BJ (cell line): Measurements from ENCODE around the gene DIS3L2. TPM values are rescaled to one million over a fixed set of nuclear protein-coding genes. Genes with fewer than 3 reads are reported as not detected.

Source experiments
- CTCF ChIA-PET: fragments of 350-600 bp; formaldehyde crosslinking; extraction: SDS; loops from one replicate; lab custom pipeline; 2021; ENCODE audit warnings: antibody characterized with exemption, inconsistent platforms; lab: Yijun Ruan, JAX
- POLR2A ChIA-PET: fragments of 300-600 bp; sonication (Branson Sonifier 250); formaldehyde crosslinking; extraction: SDS; loops from one replicate; lab custom pipeline; 2021; ENCODE audit warnings: antibody characterized with exemption; lab: Charles Lee
- DNase-seq: peaks from one replicate; pipeline ENCODE4 v3.0.0-alpha.2; 2011; ENCODE audit warnings: low read depth
- H3K27me3 ChIP-seq: 2 replicates; pipeline ENCODE4 v1.6.0; 2011; ENCODE audit warnings: low read length; ENCODE audit not compliant: control insufficient read depth, insufficient read depth
- H3K36me3 ChIP-seq: 2 replicates; pipeline ENCODE4 v1.5.1; 2011; ENCODE audit warnings: low read length; ENCODE audit not compliant: control insufficient read depth, insufficient read depth
- H3K4me3 ChIP-seq: 2 replicates; pipeline ENCODE4 v1.5.1; 2011; ENCODE audit warnings: low read depth, mild to moderate bottlenecking, control low read depth, low read length
- polyA plus RNA-seq: library from polyadenylated mRNA; depleted of rRNA; stranded (reverse); fragments of >200 nt; gene quantifications from 2 replicates; pipeline ENCODE4 v1.2.3, GENCODE V29; 2011
- TF ChIP-seq, protein P1 (sequence below): IDR thresholded peaks from 2 replicates; pipeline ENCODE4 v1.5.1; 2011; ENCODE audit warnings: low read depth, mild to moderate bottlenecking, control low read depth, inconsistent platforms, low read length, moderate library complexity; ENCODE audit not compliant: insufficient read depth

The DIS3L2 gene
- polyA plus RNA-seq, 1 experiment, result 12.4 TPM

DNA sequence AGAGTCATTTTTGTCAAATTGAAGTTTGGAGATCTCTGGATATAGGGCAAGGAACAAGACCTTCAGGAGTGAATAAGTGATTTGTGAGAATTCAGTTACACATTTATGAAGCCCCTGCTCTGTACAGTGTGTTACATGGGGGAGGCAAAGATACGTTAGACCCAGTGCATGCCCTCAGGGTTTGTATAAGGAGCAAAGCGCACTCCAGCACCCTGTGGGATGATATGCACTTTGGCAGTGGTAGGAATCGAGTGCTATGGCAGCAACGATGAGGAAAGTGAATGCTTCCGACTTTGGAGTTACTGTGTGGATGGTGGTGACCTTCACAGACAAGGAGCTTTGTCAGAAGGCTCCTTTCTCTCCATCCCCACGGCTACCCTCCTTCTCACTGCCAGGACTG, 342.7 kb downstream of the DIS3L2 start:
- no peak overlapping the region for H3K4me3 ChIP-seq
- TF ChIP-seq, protein P1, sequence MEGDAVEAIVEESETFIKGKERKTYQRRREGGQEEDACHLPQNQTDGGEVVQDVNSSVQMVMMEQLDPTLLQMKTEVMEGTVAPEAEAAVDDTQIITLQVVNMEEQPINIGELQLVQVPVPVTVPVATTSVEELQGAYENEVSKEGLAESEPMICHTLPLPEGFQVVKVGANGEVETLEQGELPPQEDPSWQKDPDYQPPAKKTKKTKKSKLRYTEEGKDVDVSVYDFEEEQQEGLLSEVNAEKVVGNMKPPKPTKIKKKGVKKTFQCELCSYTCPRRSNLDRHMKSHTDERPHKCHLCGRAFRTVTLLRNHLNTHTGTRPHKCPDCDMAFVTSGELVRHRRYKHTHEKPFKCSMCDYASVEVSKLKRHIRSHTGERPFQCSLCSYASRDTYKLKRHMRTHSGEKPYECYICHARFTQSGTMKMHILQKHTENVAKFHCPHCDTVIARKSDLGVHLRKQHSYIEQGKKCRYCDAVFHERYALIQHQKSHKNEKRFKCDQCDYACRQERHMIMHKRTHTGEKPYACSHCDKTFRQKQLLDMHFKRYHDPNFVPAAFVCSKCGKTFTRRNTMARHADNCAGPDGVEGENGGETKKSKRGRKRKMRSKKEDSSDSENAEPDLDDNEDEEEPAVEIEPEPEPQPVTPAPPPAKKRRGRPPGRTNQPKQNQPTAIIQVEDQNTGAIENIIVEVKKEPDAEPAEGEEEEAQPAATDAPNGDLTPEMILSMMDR, result no peak
- DNase-seq, result no peak
- 0 out of 2 replicates have a peak, but pooled peaks cover 1% of the 10 kb centered on the region for H3K36me3 ChIP-seq
- POLR2A ChIA-PET, result no interaction called here
- H3K27me3 ChIP-seq, result no peaks in the 10 kb centered on the region
- CTCF ChIA-PET, result no interaction called here

DNA sequence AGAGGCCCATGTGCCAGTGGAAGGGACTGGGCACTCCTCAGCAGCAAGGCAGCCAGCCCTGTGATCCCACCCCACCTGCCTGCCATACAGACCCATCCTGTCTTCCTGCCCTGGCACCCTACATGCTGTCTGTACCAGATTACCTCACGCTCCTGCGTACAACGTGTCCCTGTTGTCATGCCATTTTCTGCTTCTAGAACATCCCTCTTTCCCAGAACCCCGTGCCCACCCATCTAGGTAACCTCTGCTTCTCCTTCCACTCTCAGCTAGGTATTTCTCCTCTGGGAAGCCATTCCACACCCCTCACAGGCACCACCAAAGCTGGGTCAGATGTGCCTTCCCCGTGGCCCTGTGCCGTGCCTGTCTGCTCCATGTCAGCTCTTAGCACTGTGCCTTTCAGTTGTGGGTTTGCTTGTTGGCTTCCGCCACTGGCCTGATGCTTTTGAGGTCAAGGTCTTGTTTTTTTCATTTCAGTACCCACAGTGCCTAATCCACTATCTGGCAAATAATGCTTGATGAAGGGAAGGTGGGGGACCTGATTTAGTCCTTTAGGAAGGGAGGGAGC, 345.3 kb downstream of the DIS3L2 start:
- H3K36me3 ChIP-seq, result peaks cover 1% of the 10 kb centered on the region; the same call in 1 of the 2 replicates

DNA sequence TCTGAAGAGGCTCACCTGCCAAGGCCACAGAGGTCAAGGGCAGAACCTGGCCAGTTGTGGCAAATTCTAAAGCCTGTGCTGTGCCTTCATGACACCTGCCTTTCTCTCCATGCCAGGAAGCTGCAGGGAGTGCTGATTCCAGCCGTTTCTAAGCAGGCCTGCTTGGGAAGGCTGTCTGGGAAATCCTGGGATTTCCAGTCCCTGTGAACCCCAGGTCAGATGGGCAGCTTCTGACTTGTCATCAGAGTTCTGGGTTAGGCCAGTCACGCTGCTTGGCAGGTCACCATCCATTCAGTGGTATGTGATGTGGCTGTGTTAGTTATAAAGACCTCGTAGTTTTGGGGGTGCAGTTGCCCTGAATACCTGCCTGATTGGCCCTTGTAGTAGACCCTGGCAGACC, 346.3 kb downstream of the DIS3L2 start:
- TF ChIP-seq, protein P1, result no peak
- Histone ChIP-seq H3K36me3 (peaks cover 1% of the 10 kb centered on the region; the same call in 1 of the 2 replicates), H3K27me3 (no peaks in the 10 kb centered on the region), H3K4me3 (no peak overlapping the region)
- ChIA-PET POLR2A (interaction anchor here (0.6 kb wide), 1 partner anchor 259 kb away, joined by 5 read pairs; no protein-coding TSS in a partner anchor), CTCF (interaction anchor here (0.9 to 2.5 kb wide), 6 partner anchors 8 to 382 kb away, joined by 3 to 15 read pairs (median 4); partner anchors contain the start of gene NPPC)
- no peak for DNase-seq

More for the DNA sequence above, 345.3 kb downstream of the DIS3L2 start:
- Histone ChIP-seq H3K4me3 (no peak overlapping the region), H3K27me3 (no peaks in the 10 kb centered on the region)
- POLR2A ChIA-PET, result no interaction called here
- TF ChIP-seq, protein P1, result no peak
- no peak for DNase-seq
- CTCF ChIA-PET, result interaction anchor here (1.1 to 2.5 kb wide), 4 partner anchors 9 to 381 kb away, joined by 3 to 15 read pairs (median 4); partner anchors contain the start of gene NPPC

DNA sequence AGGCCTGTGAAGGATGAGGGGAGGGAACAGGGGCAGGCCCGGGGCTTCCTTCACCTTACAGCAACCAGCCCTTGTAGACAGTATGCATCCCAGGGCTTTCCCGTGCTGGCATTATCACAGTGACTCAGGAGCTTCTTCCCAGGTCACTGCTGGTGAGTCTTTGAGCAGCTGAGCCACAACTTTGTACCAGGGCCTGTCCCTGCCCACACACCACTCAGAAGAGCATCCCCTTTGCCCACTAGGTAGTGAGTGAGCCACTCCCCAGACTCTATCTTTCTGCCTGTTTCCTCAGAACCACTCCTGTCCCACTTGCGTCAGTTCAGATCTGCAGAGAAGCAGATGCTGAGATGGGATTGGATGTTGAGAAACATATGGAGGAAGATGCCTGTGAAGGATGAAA, 347.5 kb downstream of the DIS3L2 start:
- ChIA-PET POLR2A (no interaction called here), CTCF (interaction anchor here (3.4 kb wide), 1 partner anchor 17 kb away, joined by 16 read pairs; no protein-coding TSS in a partner anchor)
- TF ChIP-seq, protein P1, result no peak
- DNase-seq, result no peak
- Histone ChIP-seq H3K4me3 (no peak overlapping the region), H3K27me3 (no peaks in the 10 kb centered on the region), H3K36me3 (peaks cover 1% of the 10 kb centered on the region; the same call in 1 of the 2 replicates)

DNA sequence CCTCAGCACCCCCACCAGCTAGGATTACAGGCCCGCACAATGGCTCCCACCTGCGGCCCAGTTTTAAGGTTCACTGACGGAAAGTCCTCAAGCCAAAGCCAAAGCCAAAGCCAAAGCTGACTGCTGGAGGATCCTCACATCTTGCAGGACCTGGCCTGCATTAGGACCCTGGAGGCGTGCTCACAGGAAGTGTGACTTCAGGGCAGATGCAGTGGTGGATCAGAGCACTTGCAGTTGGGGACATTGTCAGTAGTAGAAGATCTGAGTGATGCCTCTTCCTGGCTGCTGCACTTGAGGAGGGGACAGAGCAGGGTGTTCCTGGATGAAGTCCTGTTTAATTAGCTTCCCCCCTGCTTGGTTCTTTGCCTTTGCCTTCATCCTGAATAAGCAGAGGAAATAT, 348.1 kb downstream of the DIS3L2 start:
- POLR2A ChIA-PET, result no interaction called here
- H3K27me3 ChIP-seq, result no peaks in the 10 kb centered on the region
- no peak for DNase-seq
- CTCF ChIA-PET, result interaction anchor here (1.4 to 3.4 kb wide), 4 partner anchors 17 to 409 kb away, joined by 5 to 16 read pairs (median 6); no protein-coding TSS in a partner anchor
- H3K36me3 ChIP-seq, result peaks cover 1% of the 10 kb centered on the region; the same call in 1 of the 2 replicates
- TF ChIP-seq, protein P1, result no peak
- H3K4me3 ChIP-seq, result no peak overlapping the region
